Liver (tissue), 9 donors: Measurements from ENCODE around the gene CATSPER3. TPM values are rescaled to one million over a fixed set of nuclear protein-coding genes. Genes with fewer than 3 reads are reported as not detected.

ENCODE experiments used
- DNase-seq: peaks from one replicate; pipeline ENCODE4 v3.0.0-alpha.2; 2017; ENCODE audit warnings: low spot score
- H3K27ac ChIP-seq, 2 donors: one replicate each; pipeline ENCODE4 v1.7.0; 2013; ENCODE audit warnings: inconsistent platforms in 2 of 2, low read length in 2 of 2, control low read depth in 1 of 2, low read depth in 1 of 2, mild to moderate bottlenecking in 1 of 2
- H3K27me3 ChIP-seq, 4 donors: one replicate each; pipeline versions ENCODE4 v1.6.1 to v1.7.0; 2013; ENCODE audit warnings: low read length in 3 of 4, inconsistent platforms in 1 of 4, mild to moderate bottlenecking in 1 of 4, moderate library complexity in 1 of 4; ENCODE audit not compliant: control insufficient read depth in 4 of 4, insufficient read depth in 4 of 4
- H3K36me3 ChIP-seq, 4 donors: one replicate each; pipeline versions ENCODE4 v1.6.1 to v1.7.0; 2013; ENCODE audit warnings: low read length in 3 of 4, mild to moderate bottlenecking in 3 of 4, low read depth in 1 of 4, moderate library complexity in 1 of 4; ENCODE audit not compliant: control insufficient read depth in 4 of 4, insufficient read depth in 3 of 4
- H3K4me1 ChIP-seq, 4 donors: one replicate each; pipeline versions ENCODE4 v1.6.1 to v1.7.0; 2013; ENCODE audit warnings: low read length in 3 of 4, mild to moderate bottlenecking in 3 of 4, moderate library complexity in 1 of 4; ENCODE audit not compliant: control insufficient read depth in 4 of 4, insufficient read depth in 4 of 4
- H3K4me3 ChIP-seq, 3 donors: one replicate each; pipeline versions ENCODE4 v1.6.1 to v1.7.0; 2013; ENCODE audit warnings: low read length in 3 of 3, control low read depth in 1 of 3, low read depth in 1 of 3, mild to moderate bottlenecking in 1 of 3
- H3K9ac ChIP-seq, 2 donors: one replicate each; pipeline ENCODE4 v1.7.0; 2013; ENCODE audit warnings: low read length in 2 of 2, mild to moderate bottlenecking in 2 of 2, moderate library complexity in 2 of 2, control low read depth in 1 of 2, low read depth in 1 of 2
- H3K9me3 ChIP-seq, 4 donors: one replicate each; pipeline versions ENCODE4 v1.6.1 to v1.7.0; 2013; ENCODE audit warnings: low read length in 3 of 4; ENCODE audit not compliant: control insufficient read depth in 4 of 4
- EGR1 ChIP-seq, 2 donors: IDR thresholded peaks; 2 replicates each; pipeline ENCODE4 v1.6.1; 2016 to 2018; ENCODE audit warnings: antibody characterized with exemption in 2 of 2, low read depth in 2 of 2
- FOXA1 ChIP-seq: IDR thresholded peaks from 2 replicates; pipeline ENCODE4 v1.6.1; 2016; ENCODE audit warnings: antibody characterized with exemption
- GABPA ChIP-seq, 2 donors: IDR thresholded peaks in 1 of 2; conservative IDR thresholded peaks in 1 of 2; 2 replicates each; pipeline ENCODE4 v1.6.1; 2016; ENCODE audit warnings: antibody characterized with exemption in 2 of 2, mild to moderate bottlenecking in 1 of 2, moderate library complexity in 1 of 2
- HNF4A ChIP-seq, 2 donors: conservative IDR thresholded peaks; 2 replicates each; pipeline ENCODE4 v1.6.1; 2016; ENCODE audit warnings: antibody characterized with exemption in 2 of 2, mild to moderate bottlenecking in 2 of 2
- HNF4G ChIP-seq: IDR thresholded peaks from 2 replicates; pipeline ENCODE4 v1.6.1; 2016; ENCODE audit warnings: antibody characterized with exemption
- JUND ChIP-seq, 2 donors: IDR thresholded peaks; 2 replicates each; pipeline ENCODE4 v1.6.1; 2016; ENCODE audit warnings: antibody characterized with exemption in 2 of 2
- RAD21 ChIP-seq, 2 donors: IDR thresholded peaks; 2 replicates each; pipeline ENCODE4 v1.6.1; 2016; ENCODE audit warnings: antibody characterized with exemption in 2 of 2, mild to moderate bottlenecking in 2 of 2
- RXRA ChIP-seq, 2 donors: IDR thresholded peaks; 2 replicates each; pipeline ENCODE4 v1.6.1; 2017 to 2018; ENCODE audit warnings: antibody characterized with exemption in 2 of 2, mild to moderate bottlenecking in 1 of 2
- SP1 ChIP-seq: IDR thresholded peaks from 2 replicates; pipeline ENCODE4 v1.6.1; 2018; ENCODE audit warnings: antibody characterized with exemption, mild to moderate bottlenecking
- YY1 ChIP-seq: IDR thresholded peaks from 2 replicates; pipeline ENCODE4 v1.6.1; 2016; ENCODE audit warnings: antibody characterized with exemption, mild to moderate bottlenecking
- WGBS: extraction: QIAGEN DNeasy Blood & Tissue Kit; methylation state at CpG from one replicate; pipeline ENCODE4 v1.1.7; 2013; 5-methylcytosine and 5-hydroxymethylcytosine counted together
- polyA plus RNA-seq, 2 donors: library from polyadenylated mRNA; stranded (reverse) in 1 of 2; unstranded in 1 of 2; fragments of 200-250 nt in 1 of 2; fragments of >200 nt in 1 of 2; fragmentation: Nextera tagmentation in 1 of 2; extraction: Ambion mirVana in 1 of 2; gene quantifications; one replicate each; pipeline versions ENCODE4 v1.2.1 to v1.2.3, GENCODE V29; 2013 to 2015
- total RNA-seq, 2 donors: library from RNA; depleted of rRNA; stranded (reverse); fragments of >200 nt; gene quantifications; one replicate each; pipeline ENCODE4 v1.2.3, GENCODE V29; 2014
- TF ChIP-seq, protein P1 (sequence below): IDR thresholded peaks from 2 replicates; pipeline ENCODE4 v1.6.1; 2016; ENCODE audit warnings: antibody characterized with exemption
- TF ChIP-seq, protein P2 (sequence below): fragments of 150-350 bp; IDR thresholded peaks from 2 replicates; pipeline ENCODE4 v1.5.1; 2017; ENCODE audit warnings: improper control_type of control experiment, low read depth, low read length; ENCODE audit not compliant: missing input control
- TF ChIP-seq, protein P3 (sequence below): IDR thresholded peaks from 2 replicates; pipeline ENCODE4 v1.6.1; 2016; ENCODE audit warnings: antibody characterized with exemption, mild to moderate bottlenecking
- TF ChIP-seq, protein P4 (sequence below): IDR thresholded peaks from 2 replicates; pipeline ENCODE4 v1.6.1; 2016; ENCODE audit warnings: antibody characterized with exemption
- TF ChIP-seq, protein P5 (sequence below): IDR thresholded peaks from 2 replicates; pipeline ENCODE4 v1.6.1; 2016; ENCODE audit warnings: antibody characterized with exemption
- donor health status: healthy.
- donor health status: healthy.
- donor health status: healthy.
- donor health status: healthy.
- donor health status: healthy.

Gene CATSPER3
- total and polyA plus RNA-seq, 4 donors = 0.28 to 0.37 (median 0.34) TPM

DNA sequence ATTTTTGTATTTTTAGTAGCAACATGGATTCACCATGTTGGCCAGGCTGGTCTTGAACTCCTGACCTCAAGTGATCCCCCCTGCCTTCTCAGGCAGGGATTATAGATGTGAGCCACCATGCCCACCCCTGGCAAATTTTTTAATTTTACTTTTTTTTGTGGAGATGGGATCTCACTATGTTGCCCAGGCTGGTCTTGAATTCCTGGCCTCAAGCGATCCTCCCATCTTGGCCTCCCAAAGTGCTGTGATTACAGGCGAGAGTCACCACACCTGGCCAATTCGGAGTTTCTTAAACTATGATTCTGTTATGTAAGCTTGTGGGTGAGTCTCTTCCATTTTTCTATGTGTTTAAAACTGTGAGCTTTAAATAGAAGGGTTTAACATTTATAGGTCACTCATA lies 35.2 kb upstream of the CATSPER3 start (continued):
- TF ChIP-seq, protein P1, sequence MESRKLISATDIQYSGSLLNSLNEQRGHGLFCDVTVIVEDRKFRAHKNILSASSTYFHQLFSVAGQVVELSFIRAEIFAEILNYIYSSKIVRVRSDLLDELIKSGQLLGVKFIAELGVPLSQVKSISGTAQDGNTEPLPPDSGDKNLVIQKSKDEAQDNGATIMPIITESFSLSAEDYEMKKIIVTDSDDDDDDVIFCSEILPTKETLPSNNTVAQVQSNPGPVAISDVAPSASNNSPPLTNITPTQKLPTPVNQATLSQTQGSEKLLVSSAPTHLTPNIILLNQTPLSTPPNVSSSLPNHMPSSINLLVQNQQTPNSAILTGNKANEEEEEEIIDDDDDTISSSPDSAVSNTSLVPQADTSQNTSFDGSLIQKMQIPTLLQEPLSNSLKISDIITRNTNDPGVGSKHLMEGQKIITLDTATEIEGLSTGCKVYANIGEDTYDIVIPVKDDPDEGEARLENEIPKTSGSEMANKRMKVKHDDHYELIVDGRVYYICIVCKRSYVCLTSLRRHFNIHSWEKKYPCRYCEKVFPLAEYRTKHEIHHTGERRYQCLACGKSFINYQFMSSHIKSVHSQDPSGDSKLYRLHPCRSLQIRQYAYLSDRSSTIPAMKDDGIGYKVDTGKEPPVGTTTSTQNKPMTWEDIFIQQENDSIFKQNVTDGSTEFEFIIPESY = no peak
- no peak for TF ChIP-seq GABPA (IDR thresholded peaks at IDR 0.05 in 1 of 2, conservative IDR thresholded peaks at IDR 0.05 in 1 of 2)
- TF ChIP-seq RAD21 (IDR thresholded peaks at IDR 0.05) = no peak

DNA sequence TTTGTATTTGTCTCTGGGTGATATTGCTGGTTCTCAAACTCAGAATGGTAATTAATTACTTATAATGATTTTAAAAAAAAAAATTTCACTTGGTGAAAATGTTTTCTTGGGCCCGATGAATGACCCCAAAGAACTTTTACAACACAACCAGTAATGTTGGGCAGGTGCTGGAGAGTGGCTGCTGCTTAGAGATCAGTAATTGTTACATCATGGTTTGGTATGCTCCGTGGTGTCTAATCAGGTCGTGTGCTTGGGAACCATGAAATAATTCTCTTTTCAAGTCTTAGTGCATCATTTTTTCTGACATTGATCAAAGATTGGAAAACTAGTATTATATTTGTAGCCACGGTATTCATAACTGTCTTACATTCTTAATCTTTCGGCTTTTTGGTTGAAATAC lies 33.5 kb upstream of the CATSPER3 start:
- Histone ChIP-seq H3K9ac (no peak overlapping the region), H3K9me3 (no peaks in the 10 kb centered on the region), H3K36me3 (peaks cover 1 to 20% (median 14%) of the 10 kb centered on the region in 4 donors), H3K27ac (no peak overlapping the region), H3K4me3 (no peak overlapping the region), H3K4me1 (peaks cover 0 to 1% (median 0%) of the 10 kb centered on the region in 4 donors), H3K27me3 (no peaks in the 10 kb centered on the region)
- TF ChIP-seq GABPA (IDR thresholded peaks at IDR 0.05 in 1 of 2, conservative IDR thresholded peaks at IDR 0.05 in 1 of 2) (no peak), FOXA1 (no peak)
- TF ChIP-seq, protein P2, sequence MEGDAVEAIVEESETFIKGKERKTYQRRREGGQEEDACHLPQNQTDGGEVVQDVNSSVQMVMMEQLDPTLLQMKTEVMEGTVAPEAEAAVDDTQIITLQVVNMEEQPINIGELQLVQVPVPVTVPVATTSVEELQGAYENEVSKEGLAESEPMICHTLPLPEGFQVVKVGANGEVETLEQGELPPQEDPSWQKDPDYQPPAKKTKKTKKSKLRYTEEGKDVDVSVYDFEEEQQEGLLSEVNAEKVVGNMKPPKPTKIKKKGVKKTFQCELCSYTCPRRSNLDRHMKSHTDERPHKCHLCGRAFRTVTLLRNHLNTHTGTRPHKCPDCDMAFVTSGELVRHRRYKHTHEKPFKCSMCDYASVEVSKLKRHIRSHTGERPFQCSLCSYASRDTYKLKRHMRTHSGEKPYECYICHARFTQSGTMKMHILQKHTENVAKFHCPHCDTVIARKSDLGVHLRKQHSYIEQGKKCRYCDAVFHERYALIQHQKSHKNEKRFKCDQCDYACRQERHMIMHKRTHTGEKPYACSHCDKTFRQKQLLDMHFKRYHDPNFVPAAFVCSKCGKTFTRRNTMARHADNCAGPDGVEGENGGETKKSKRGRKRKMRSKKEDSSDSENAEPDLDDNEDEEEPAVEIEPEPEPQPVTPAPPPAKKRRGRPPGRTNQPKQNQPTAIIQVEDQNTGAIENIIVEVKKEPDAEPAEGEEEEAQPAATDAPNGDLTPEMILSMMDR = no peak
- 98% methylated on average over 5 of the region's 5 CpGs for WGBS
- no peak for DNase-seq

DNA sequence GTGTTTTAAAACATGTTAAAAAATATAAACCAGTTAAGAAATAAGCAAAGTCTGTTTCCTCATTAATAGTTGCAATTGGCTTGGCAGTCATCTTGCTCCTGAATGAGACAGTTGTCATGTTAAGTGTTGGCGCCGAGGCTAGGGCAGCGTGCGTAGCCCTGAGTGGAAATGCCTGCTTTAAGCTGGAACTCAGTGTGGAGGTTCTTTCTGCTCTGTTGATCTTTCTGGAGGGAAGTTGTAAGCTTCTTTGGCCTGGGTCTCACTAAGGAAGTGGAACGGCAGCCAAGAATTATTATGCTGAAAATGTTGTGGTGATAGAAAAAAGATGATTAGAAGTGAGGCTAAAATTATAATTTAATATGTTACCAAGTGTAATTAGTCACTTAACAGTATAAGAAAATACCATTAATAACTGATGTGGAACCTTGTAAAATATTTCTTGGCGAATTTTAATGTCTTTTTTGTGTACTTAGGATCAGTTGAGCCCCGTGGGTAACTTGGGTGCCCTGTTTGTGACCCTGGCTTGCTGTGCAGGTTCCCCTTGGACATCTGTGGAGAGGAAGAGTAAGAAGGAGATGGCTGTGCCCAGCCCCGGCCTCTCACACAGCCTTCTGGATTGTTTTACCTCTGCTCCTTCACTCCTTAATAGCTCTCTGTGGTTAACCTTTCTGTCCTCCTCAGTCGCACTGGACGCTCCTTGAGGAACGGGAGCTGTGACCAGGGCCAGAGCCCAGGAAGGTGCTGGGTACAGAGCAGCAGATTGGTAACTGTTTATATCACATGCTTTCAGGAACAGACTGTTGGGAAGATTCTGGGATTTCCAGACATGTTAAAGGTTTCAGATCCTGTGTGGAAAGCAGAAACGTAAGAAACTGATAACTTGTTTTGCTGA lies 31.8 kb upstream of the CATSPER3 start:
- WGBS = 87% methylated on average over 12 of the region's 12 CpGs
- no peak overlapping the region for H3K9ac ChIP-seq
- no peak for DNase-seq
- H3K9me3 ChIP-seq = no peaks in the 10 kb centered on the region
- no peaks in the 10 kb centered on the region for H3K27me3 ChIP-seq
- peaks cover 0 to 1% (median 0%) of the 10 kb centered on the region in 4 donors for H3K4me1 ChIP-seq
- no peak overlapping the region for H3K27ac ChIP-seq
- H3K36me3 ChIP-seq = peaks cover 1 to 19% (median 10%) of the 10 kb centered on the region in 4 donors
- TF ChIP-seq YY1 = no peak
- TF ChIP-seq, protein P3, sequence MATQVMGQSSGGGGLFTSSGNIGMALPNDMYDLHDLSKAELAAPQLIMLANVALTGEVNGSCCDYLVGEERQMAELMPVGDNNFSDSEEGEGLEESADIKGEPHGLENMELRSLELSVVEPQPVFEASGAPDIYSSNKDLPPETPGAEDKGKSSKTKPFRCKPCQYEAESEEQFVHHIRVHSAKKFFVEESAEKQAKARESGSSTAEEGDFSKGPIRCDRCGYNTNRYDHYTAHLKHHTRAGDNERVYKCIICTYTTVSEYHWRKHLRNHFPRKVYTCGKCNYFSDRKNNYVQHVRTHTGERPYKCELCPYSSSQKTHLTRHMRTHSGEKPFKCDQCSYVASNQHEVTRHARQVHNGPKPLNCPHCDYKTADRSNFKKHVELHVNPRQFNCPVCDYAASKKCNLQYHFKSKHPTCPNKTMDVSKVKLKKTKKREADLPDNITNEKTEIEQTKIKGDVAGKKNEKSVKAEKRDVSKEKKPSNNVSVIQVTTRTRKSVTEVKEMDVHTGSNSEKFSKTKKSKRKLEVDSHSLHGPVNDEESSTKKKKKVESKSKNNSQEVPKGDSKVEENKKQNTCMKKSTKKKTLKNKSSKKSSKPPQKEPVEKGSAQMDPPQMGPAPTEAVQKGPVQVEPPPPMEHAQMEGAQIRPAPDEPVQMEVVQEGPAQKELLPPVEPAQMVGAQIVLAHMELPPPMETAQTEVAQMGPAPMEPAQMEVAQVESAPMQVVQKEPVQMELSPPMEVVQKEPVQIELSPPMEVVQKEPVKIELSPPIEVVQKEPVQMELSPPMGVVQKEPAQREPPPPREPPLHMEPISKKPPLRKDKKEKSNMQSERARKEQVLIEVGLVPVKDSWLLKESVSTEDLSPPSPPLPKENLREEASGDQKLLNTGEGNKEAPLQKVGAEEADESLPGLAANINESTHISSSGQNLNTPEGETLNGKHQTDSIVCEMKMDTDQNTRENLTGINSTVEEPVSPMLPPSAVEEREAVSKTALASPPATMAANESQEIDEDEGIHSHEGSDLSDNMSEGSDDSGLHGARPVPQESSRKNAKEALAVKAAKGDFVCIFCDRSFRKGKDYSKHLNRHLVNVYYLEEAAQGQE = no peak
- TF ChIP-seq JUND (IDR thresholded peaks at IDR 0.05) = no peak
- TF ChIP-seq GABPA (IDR thresholded peaks at IDR 0.05 in 1 of 2, conservative IDR thresholded peaks at IDR 0.05 in 1 of 2) = no peak
- TF ChIP-seq, protein P4, sequence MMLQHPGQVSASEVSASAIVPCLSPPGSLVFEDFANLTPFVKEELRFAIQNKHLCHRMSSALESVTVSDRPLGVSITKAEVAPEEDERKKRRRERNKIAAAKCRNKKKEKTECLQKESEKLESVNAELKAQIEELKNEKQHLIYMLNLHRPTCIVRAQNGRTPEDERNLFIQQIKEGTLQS = no peak
- TF ChIP-seq, protein P1 = no peak
- TF ChIP-seq HNF4A (conservative IDR thresholded peaks at IDR 0.05) = no peak
- TF ChIP-seq, protein P2 = no peak
- no peak for TF ChIP-seq SP1
- TF ChIP-seq, protein P5, sequence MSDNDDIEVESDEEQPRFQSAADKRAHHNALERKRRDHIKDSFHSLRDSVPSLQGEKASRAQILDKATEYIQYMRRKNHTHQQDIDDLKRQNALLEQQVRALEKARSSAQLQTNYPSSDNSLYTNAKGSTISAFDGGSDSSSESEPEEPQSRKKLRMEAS = no peak
- TF ChIP-seq HNF4G = no peak
- no peak for TF ChIP-seq EGR1 (IDR thresholded peaks at IDR 0.05; ENCODE audit: low read depth in 2 of 2)
- TF ChIP-seq RXRA (IDR thresholded peaks at IDR 0.05) = no peak
- H3K4me3 ChIP-seq = no peak overlapping the region
